GM18520 (cell line): Measurements from ENCODE around the gene DCUN1D4.

Experiments used
- ATAC-seq: cut with Tn5 transposase; IDR thresholded peaks from one replicate; pipeline ENCODE4 v1.9.1; 2021; ENCODE audit not compliant: unreplicated experiment

The DCUN1D4 gene

GRCh38 chr4:51853027-51853682 is 10.2 kb downstream of the DCUN1D4 start:
- ATAC-seq, result no peak

- no peak for ATAC-seq
Measured at GRCh38 chr4:51855270-51855669, 12.3 kb downstream of the DCUN1D4 start.

DNA sequence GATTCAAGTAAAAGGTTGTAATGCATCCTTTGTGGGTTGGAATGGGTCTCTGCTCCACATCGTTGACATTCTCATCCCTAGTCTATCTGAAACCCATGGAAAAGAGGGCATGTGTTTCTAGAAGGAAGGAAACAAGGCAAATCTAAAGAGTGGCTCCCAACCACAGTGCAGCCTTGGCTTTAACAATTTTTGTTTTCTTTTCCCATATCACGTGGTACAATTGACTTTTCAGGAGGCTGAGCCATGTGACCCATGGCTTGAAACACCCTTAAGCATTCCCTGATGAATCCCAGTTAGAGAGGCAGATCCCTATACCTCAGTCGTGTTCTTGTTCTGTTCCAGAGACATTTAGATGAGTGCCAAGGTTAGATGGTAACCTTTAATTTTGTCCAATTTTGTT is 12.8 kb downstream of the DCUN1D4 start:
- no peak for ATAC-seq

GRCh38 chr4:51858605-51859202 is 15.8 kb downstream of the DCUN1D4 start:
- ATAC-seq, result no peak

DNA sequence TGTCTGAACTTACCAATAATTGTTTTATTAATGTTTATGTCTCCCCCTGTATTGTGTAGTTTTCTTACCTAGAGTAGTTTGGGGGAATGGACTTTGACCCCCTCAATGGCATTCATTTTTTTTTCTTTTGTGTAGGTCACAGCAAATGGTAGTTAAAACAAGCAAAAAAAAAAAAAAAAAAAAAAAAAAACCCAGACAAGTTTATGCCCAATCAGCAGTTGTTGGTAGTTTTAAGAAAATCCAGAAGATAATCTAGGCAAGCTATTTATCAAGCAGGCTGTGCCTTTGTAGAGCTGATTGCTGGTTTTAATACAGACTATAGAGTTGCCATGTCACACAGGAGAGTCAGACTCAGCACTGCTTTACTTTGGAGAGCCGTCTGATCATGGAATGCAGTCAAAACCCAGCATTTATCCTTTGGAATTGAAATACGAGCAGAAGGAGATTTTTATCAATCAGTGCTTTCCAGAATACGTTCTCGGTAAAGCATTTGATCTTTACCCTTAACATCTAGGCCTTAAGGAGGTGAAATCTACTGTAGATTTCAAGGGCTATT is 16.6 kb downstream of the DCUN1D4 start:
- no peak for ATAC-seq

GRCh38 chr4:51862199-51862598 is 19.2 kb downstream of the DCUN1D4 start:
- ATAC-seq, result no peak

DNA sequence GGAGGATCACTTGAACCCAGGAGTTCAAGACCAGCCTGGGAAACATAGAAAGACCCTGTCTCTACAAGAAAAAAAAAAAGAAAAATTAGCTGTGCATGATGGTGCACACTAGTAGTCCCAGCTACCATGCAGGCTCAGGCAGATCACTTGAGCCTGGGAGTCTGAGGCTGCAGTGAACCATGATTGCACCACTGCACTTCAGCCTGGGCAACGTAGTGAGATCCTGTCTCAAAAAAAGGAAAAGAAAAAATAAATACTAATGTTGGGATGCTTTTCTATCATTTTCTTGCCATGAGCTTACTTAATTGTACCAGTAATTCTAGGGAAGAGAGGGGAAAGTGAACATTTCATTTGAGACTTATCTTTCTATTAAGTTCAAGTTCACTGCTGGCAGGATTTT is 19.8 kb downstream of the DCUN1D4 start:
- no peak for ATAC-seq

- no peak for ATAC-seq
Measured at GRCh38 chr4:51865717-51866116, 22.8 kb downstream of the DCUN1D4 start.

GRCh38 chr4:51866835-51867234 is 23.9 kb downstream of the DCUN1D4 start:
- no peak for ATAC-seq

DNA sequence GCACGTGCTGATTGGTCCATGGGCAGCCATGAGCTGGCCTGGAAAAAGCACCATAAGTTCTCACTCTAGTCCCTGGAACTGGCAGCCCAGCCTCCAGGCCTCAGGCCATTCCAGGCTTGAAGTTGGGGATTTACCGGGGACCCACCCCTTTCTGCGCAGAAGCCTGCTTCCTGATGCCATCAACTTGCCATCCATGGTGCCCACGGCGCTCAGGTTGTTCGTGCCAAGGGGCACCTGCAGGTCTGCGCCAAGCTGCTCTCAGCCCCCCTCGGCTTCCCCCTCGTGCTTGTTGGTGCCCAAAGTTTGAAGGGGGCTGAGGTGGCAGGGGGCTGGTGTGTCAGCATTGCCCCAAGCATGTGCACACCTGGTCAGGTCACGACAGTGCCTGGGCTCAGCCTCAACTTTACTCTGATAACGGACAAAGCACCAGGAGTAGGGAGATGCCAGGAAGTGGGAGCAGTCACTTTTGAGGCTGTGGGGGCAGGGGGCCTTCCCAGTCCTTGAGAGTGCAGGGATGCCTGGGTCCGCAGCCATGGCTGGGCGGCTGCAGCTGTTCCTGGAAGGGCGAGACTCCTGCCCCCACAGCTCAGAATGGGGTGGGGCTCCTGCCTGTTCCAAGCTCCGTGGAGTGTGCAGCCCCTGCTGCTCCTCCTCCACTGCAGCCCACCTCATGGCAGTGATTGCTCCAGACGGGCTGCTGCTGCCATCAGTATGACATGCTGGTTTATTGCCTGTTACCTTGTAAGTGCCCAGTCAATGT is 24.9 kb downstream of the DCUN1D4 start:
- ATAC-seq, result no peak

DNA sequence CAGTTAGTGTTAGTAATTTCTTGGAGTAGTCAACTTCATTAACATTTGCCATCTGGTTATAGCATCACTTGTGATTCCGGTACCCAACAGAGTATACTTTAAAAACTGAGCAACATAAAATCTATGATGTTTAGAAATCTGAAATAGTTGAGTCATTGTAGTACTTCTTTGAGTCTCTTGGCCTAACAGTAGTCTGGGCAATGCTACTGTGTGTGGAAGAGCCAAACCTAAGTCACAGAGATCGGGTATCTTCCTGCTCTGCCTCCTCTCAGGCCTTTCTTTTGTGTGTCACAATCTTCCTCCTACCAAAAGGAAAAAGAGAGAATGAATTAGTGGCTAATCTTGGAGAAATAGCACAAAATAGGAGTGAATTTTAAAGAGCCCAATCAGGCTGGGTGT is 25.5 kb downstream of the DCUN1D4 start:
- no peak for ATAC-seq

DNA sequence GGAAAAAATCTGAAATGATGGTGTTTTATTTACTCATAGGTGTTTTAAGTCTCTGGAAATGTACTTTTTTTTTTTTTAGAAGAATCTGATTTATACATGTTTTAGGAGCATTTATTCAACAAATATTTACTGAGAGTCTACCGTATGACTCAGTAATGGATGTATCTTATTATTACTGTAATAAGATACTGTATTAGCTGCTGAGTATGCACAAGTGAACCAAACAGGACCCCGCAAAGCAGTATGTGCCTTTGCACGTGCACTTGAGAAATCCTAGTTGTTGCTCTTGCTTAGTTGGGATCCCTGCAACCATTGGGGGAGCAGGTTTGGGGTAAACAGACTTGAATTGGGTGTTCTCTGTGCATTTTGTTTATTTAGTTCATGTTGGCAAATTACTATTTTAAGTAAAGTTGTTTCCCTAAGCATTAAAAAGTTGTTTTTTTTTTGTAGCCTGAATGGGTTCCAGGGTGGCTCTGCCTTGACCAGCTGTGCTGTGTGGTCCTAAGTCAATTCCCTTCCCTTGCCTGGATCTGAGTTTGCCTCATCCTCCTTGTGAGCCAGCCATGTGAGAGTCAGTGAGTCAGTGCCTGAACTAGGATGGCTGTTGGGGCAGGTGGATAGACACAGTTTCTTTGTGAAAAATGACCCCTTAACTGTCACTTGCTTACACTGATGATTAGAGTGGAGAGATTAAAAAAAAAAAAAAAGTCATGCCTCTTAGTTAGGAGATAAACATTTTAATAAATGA is 27.7 kb downstream of the DCUN1D4 start:
- ATAC-seq, result no peak

- no peak for ATAC-seq
Measured at GRCh38 chr4:51872283-51872997, 29.5 kb downstream of the DCUN1D4 start.

DNA sequence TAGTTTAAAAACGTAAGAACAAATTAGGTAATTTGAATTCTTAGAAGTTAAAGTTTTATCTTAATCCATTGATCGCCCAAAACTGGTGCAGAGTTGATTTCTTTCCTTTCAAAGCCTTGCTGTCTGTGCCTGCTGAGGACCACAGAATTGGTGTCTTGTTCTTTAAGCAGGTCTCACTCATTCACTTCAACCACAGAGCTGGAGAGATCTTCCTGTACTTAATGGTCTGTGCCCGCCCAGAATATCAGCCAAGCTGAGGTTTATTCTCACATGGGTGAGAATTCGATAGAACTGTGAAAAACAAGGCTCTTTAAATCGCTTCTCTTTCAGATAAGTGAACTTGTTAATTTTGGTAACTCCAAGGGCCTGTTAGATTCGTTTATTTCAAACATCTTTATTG is 31.6 kb downstream of the DCUN1D4 start:
- ATAC-seq, result no peak

GRCh38 chr4:51878431-51878830 is 35.5 kb downstream of the DCUN1D4 start:
- ATAC-seq, result no peak

DNA sequence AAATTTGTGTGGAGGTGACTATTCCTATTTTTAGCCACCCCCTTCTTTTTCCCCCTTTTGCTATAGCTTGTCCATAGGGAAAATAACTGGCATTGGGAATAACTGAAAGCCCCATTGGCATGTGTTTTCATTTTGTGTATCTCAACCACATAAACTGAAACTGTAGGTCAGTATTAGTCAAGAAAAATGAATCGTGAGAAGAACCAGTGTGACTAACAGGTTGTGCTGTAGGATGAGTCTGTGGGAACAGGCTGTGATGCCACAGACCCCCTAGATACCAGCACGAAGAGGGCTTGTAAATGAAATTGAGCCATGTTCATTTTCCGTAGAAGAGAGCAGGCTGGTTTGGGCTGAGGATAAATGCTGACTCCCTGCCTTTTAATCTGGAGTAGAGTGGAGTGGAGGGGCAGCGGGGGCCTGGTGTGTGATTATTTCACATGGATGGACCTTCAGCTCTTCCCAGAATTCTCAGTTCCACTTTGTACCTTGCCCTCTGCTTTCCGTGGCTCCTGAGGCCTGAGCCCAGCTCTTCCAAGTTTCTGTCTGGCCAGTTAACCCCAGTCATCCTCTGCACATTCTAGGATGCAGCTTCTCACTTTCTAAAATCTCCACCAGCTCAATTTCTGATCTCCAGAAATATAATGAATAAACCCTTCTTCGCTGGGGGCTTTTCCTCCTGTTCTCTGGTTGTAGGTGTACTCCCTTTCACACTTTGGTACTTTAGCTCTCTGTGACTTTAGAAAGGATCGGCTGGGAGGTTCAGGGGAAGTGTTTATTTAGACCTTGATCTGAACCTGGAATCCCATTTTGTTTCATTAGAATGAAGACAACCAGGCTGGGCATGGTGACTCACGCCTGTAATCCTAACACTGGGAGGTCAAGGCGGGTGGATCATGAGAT is 37.3 kb downstream of the DCUN1D4 start:
- ATAC-seq, result no peak

GRCh38 chr4:51884055-51884454 is 41.1 kb downstream of the DCUN1D4 start:
- ATAC-seq, result no peak

GRCh38 chr4:51884606-51885005 is 41.7 kb downstream of the DCUN1D4 start:
- ATAC-seq, result no peak

GRCh38 chr4:51885363-51885762 is 42.4 kb downstream of the DCUN1D4 start:
- no peak for ATAC-seq

- no peak for ATAC-seq
Measured at GRCh38 chr4:51890760-51891159, 47.8 kb downstream of the DCUN1D4 start.
